NCI-H2029 (cell line): ENCODE results near the gene SYT7.

Source experiments
- DNase-seq: peaks from one replicate; lab custom pipeline; 2025; lab: John Stamatoyannopoulos, UW

The SYT7 gene

GRCh38 chr11:61536676-61537270 lies 44.1 kb downstream of the SYT7 start:
- DNase-seq = no peak

GRCh38 chr11:61535998-61536675 lies 44.7 kb downstream of the SYT7 start:
- DNase-seq = no peak

- DNase-seq = no peak
Measured at GRCh38 chr11:61534933-61535839, 45.7 kb downstream of the SYT7 start.

GRCh38 chr11:61534025-61534932 lies 46.6 kb downstream of the SYT7 start:
- peak; percentile 79 for DNase-seq

GRCh38 chr11:61533401-61533800 lies 47.5 kb downstream of the SYT7 start:
- peak; percentile 93 for DNase-seq

- no peak for DNase-seq
Measured at GRCh38 chr11:61533039-61533375, 47.9 kb downstream of the SYT7 start.

GRCh38 chr11:61532134-61533038 lies 48.5 kb downstream of the SYT7 start:
- peak; percentile 56 for DNase-seq

- DNase-seq = no peak
Measured at GRCh38 chr11:61531044-61531443, 49.8 kb downstream of the SYT7 start.

- peak; percentile 44 for DNase-seq
Measured at GRCh38 chr11:61529537-61530225, 51.2 kb downstream of the SYT7 start.

GRCh38 chr11:61528114-61528513 lies 52.8 kb downstream of the SYT7 start:
- no peak for DNase-seq

GRCh38 chr11:61526956-61527731 lies 53.7 kb downstream of the SYT7 start:
- DNase-seq = no peak

- no peak for DNase-seq
Measured at GRCh38 chr11:61526229-61526628, 54.6 kb downstream of the SYT7 start.

GRCh38 chr11:61524963-61525587 lies 55.8 kb downstream of the SYT7 start:
- no peak for DNase-seq

GRCh38 chr11:61524446-61524845 lies 56.4 kb downstream of the SYT7 start:
- no peak for DNase-seq

- DNase-seq = no peak
Measured at GRCh38 chr11:61522881-61523280, 58.0 kb downstream of the SYT7 start.

- DNase-seq = no peak
Measured at GRCh38 chr11:61518032-61518795, 62.7 kb downstream of the SYT7 start.

GRCh38 chr11:61516675-61517572 lies 64.0 kb downstream of the SYT7 start:
- DNase-seq = no peak
